ENCODE measurements around the gene SGPP2. TPM values are rescaled to one million over a fixed set of nuclear protein-coding genes. Genes with fewer than 3 reads are reported as not detected.

Gene SGPP2
- total RNA-seq, 1 experiment from 2014 or later, result 0.09 TPM

DNA sequence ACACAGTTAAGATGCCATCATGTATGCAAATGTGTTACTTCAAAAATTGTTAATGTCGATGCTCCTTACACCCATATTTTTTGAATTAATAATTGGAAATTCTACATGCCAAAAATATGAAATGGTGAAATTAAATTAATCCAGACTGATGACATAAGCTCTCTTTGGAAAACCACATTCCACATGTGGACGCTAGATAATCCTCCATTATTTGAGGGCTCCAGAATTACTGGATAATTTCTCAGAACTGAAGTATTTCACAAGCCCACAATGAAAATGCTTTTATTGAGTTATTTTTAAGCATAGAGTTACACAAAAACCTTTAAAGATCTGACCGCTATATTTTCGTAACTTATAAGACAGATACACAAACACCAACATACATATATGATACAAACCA is 183.7 kb downstream of the SGPP2 start:
- POLR2A ChIA-PET (ENCODE audit: low non-redundant PET), result no interaction called here
- CTCF ChIA-PET, result no interaction called here
- Histone ChIP-seq H3K27ac (ENCODE audit: low read depth, low read length, poor library complexity, severe bottlenecking) (no peak overlapping the region), H3K4me3 (ENCODE audit: low read depth, low read length, poor library complexity, severe bottlenecking) (no peak overlapping the region), H3K4me1 (ENCODE audit: insufficient read depth, low read length, poor library complexity, severe bottlenecking) (peaks cover 7% of the 10 kb centered on the region), H3K27me3 (replicated peaks; ENCODE audit: insufficient read depth, low read depth, low read length, poor library complexity) (no peaks in the 10 kb centered on the region), H3K36me3 (ENCODE audit: insufficient read depth, low read length, poor library complexity, severe bottlenecking) (peaks cover 29% of the 10 kb centered on the region), H3K9me3 (ENCODE audit: low read depth, low read length, poor library complexity, severe bottlenecking) (no peaks in the 10 kb centered on the region)
- no peak for DNase-seq (ENCODE audit: low spot score)
- TF ChIP-seq, protein P1, sequence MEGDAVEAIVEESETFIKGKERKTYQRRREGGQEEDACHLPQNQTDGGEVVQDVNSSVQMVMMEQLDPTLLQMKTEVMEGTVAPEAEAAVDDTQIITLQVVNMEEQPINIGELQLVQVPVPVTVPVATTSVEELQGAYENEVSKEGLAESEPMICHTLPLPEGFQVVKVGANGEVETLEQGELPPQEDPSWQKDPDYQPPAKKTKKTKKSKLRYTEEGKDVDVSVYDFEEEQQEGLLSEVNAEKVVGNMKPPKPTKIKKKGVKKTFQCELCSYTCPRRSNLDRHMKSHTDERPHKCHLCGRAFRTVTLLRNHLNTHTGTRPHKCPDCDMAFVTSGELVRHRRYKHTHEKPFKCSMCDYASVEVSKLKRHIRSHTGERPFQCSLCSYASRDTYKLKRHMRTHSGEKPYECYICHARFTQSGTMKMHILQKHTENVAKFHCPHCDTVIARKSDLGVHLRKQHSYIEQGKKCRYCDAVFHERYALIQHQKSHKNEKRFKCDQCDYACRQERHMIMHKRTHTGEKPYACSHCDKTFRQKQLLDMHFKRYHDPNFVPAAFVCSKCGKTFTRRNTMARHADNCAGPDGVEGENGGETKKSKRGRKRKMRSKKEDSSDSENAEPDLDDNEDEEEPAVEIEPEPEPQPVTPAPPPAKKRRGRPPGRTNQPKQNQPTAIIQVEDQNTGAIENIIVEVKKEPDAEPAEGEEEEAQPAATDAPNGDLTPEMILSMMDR (conservative IDR thresholded peaks at IDR 0.05; ENCODE audit: low read depth, low read length), result no peak
- no peak for TF ChIP-seq EZH2 (IDR thresholded peaks at IDR 0.05; ENCODE audit: borderline replicate concordance, low read depth, low read length, poor library complexity, severe bottlenecking)
- BruUV-seq (replicated peaks), result no TSS peak
- intact Hi-C loops (cut with micrococcal nuclease; ENCODE audit: unreplicated experiment), result no loop called here

DNA sequence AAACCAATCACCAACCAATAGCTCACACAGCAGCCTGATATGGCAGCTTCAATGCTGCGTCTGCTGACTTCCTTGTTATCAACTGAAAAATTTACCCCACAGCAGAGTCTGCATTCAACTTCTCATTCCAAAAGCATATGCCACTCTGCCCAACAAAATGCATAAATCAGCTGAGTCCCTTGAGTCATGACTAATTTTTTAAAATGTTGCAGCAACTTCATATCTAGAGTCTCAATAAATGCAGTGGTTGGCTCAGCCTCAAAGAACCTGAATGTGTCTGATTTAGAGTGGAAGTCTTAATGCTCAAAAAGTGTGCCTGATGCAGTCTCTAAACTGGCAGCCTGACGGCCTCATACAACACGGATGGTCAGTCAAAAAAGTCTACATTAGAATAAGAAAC is 185.0 kb downstream of the SGPP2 start:
- intact Hi-C loops (cut with micrococcal nuclease; ENCODE audit: unreplicated experiment), result no loop called here
- TF ChIP-seq, protein P1 (conservative IDR thresholded peaks at IDR 0.05; ENCODE audit: low read depth, low read length), result no peak
- TF ChIP-seq EZH2 (IDR thresholded peaks at IDR 0.05; ENCODE audit: borderline replicate concordance, low read depth, low read length, poor library complexity, severe bottlenecking), result no peak
- Histone ChIP-seq H3K27ac (ENCODE audit: low read depth, low read length, poor library complexity, severe bottlenecking) (no peak overlapping the region), H3K4me1 (ENCODE audit: insufficient read depth, low read length, poor library complexity, severe bottlenecking) (peaks cover 7% of the 10 kb centered on the region), H3K4me3 (ENCODE audit: low read depth, low read length, poor library complexity, severe bottlenecking) (no peak overlapping the region), H3K27me3 (replicated peaks; ENCODE audit: insufficient read depth, low read depth, low read length, poor library complexity) (no peaks in the 10 kb centered on the region), H3K9me3 (ENCODE audit: low read depth, low read length, poor library complexity, severe bottlenecking) (no peaks in the 10 kb centered on the region), H3K36me3 (ENCODE audit: insufficient read depth, low read length, poor library complexity, severe bottlenecking) (peaks cover 34% of the 10 kb centered on the region)
- ChIA-PET CTCF (no interaction called here), POLR2A (ENCODE audit: low non-redundant PET) (no interaction called here)
- peak; percentile 10 for DNase-seq (ENCODE audit: low spot score)
- BruUV-seq (replicated peaks), result no TSS peak

Other genes with a start within 250 kb of the SGPP2 start
- gene PAX3, start 125.5 kb upstream of the SGPP2 start, total RNA-seq (2021), result 39.3 and 47.2 TPM in 2 replicates
- 70.3 and 72.1 TPM in 2 replicates for gene FARSB, start 231.5 kb downstream of the SGPP2 start, total RNA-seq (2021)
- not detected in 2 replicates for gene MOGAT1, start 247.1 kb downstream of the SGPP2 start, total RNA-seq (2021)